OCI-LY3 (cell line): ENCODE measurements around the gene CHMP5.

ENCODE experiments used
- CTCF ChIP-seq: fragments of 200-600, 300-600 bp; sonication (generic); IDR thresholded peaks from 2 replicates; pipeline ENCODE4 v1.5.1; 2014; ENCODE audit warnings: antibody characterized with exemption, low read length, low read depth
- EZH2phosphoT487 ChIP-seq: fragments of 200-600 bp; shearing (Covaris generic); IDR thresholded peaks from 2 replicates; pipeline ENCODE4 v1.6.1; 2018; ENCODE audit warnings: antibody characterized with exemption, mixed run types, low read depth

DNA sequence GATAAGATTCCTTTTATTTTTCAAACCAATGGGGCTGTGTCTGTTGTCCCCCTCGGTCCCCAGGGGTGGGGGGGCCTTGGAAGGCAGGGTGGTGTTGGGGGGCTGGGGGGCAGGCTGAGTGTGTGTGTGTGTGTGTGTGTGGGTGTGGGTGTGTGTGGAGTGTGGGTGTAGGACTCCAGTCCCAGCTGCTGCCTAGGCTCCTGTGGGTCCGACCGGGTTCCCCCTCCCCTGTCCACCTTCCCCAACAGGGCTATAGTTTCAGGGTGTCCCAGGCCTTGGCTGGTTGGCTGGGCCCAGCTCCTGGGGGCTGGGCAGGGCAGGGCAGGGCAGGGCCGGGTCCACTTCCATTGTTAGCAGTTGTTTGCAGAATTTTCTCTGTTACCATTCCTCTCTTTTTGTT lies 23.4 kb downstream of the CHMP5 start:
- TF ChIP-seq CTCF (no peak), EZH2phosphoT487 (no peak)
